ENCODE measurements around the gene PLCH1.

DNA sequence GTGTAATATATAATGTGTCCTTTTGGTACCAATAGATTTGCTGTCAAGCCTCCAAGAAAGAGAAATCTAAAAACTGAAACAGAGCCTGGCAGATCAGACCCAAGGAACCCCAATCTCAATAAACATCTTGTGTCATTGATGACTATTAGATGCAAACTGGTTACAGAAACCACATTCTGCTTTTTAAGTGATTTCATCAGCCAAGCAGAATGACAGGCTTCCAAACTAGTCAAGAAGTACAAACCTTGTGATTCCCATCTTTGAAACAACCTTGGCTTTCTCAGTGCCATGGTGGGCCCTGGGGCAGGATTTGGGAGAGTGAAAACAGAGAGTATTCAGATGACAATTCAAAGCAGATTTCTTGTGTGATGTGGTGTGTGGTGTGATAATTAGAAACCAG is 405.8 kb downstream of the PLCH1 start:
- TF ChIP-seq POLR2A (IDR thresholded peaks at IDR 0.05): no peak
- TF ChIP-seq, protein P1, sequence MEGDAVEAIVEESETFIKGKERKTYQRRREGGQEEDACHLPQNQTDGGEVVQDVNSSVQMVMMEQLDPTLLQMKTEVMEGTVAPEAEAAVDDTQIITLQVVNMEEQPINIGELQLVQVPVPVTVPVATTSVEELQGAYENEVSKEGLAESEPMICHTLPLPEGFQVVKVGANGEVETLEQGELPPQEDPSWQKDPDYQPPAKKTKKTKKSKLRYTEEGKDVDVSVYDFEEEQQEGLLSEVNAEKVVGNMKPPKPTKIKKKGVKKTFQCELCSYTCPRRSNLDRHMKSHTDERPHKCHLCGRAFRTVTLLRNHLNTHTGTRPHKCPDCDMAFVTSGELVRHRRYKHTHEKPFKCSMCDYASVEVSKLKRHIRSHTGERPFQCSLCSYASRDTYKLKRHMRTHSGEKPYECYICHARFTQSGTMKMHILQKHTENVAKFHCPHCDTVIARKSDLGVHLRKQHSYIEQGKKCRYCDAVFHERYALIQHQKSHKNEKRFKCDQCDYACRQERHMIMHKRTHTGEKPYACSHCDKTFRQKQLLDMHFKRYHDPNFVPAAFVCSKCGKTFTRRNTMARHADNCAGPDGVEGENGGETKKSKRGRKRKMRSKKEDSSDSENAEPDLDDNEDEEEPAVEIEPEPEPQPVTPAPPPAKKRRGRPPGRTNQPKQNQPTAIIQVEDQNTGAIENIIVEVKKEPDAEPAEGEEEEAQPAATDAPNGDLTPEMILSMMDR (IDR thresholded peaks at IDR 0.05): no peak

All from adrenal gland (tissue), 5 donors.